Kidney epithelial cell (primary cell): ENCODE data around the gene SPAG16. TPM values are rescaled to one million over a fixed set of nuclear protein-coding genes. Genes with fewer than 3 reads are reported as not detected.

Experiments used
- DNase-seq: peaks from one replicate; pipeline ENCODE4 v3.0.0-alpha.2; 2010; ENCODE audit warnings: low read depth
- H3K27me3 ChIP-seq: 2 replicates; pipeline ENCODE4 v1.6.0; 2011; ENCODE audit warnings: low read length; ENCODE audit not compliant: control insufficient read depth, insufficient read depth
- H3K36me3 ChIP-seq: 2 replicates; pipeline ENCODE4 v1.5.1; 2011; ENCODE audit warnings: low read length; ENCODE audit not compliant: control insufficient read depth, insufficient read depth
- H3K4me3 ChIP-seq: 2 replicates; pipeline ENCODE4 v1.5.1; 2011; ENCODE audit warnings: low read depth, mild to moderate bottlenecking, control low read depth, low read length
- CTCF ChIP-seq: IDR thresholded peaks from 2 replicates; pipeline ENCODE4 v1.5.1; 2011; ENCODE audit warnings: mild to moderate bottlenecking, moderate library complexity, low read length, control low read depth, inconsistent platforms; ENCODE audit not compliant: insufficient read depth, poor library complexity, severe bottlenecking
- total RNA-seq: library from RNA; depleted of rRNA; stranded (reverse); fragments of >200 nt; gene quantifications from 2 replicates; pipeline ENCODE4 v1.2.3, GENCODE V29; 2015

The SPAG16 gene
- total RNA-seq, 1 donor from 2014 or later, result 16.1 TPM

- no peaks in the 10 kb centered on the region for H3K27me3 ChIP-seq
- H3K4me3 ChIP-seq, result no peak overlapping the region
- no peak for DNase-seq
- no peaks in the 10 kb centered on the region for H3K36me3 ChIP-seq
- no peak for TF ChIP-seq CTCF
Measured at GRCh38 chr2:214380681-214381080, 1096.4 kb downstream of the SPAG16 start.

GRCh38 chr2:214382229-214382628 lies 1098.0 kb downstream of the SPAG16 start:
- Histone ChIP-seq H3K36me3 (no peaks in the 10 kb centered on the region), H3K4me3 (no peak overlapping the region), H3K27me3 (no peaks in the 10 kb centered on the region)
- no peak for DNase-seq
- no peak for TF ChIP-seq CTCF

- Histone ChIP-seq H3K36me3 (no peaks in the 10 kb centered on the region), H3K27me3 (no peaks in the 10 kb centered on the region), H3K4me3 (no peak overlapping the region)
- no peak for DNase-seq
- TF ChIP-seq CTCF, result no peak
Measured at GRCh38 chr2:214386720-214387119, 1102.5 kb downstream of the SPAG16 start.

- no peak for DNase-seq
Measured at GRCh38 chr2:214389334-214389733, 1105.1 kb downstream of the SPAG16 start.

GRCh38 chr2:214393796-214394195 lies 1109.5 kb downstream of the SPAG16 start:
- no peak for DNase-seq
- no peak for TF ChIP-seq CTCF
- Histone ChIP-seq H3K36me3 (no peaks in the 10 kb centered on the region), H3K4me3 (no peak overlapping the region), H3K27me3 (no peaks in the 10 kb centered on the region)

More at GRCh38 chr2:214389334-214389733, 1105.1 kb downstream of the SPAG16 start:
- Histone ChIP-seq H3K36me3 (no peaks in the 10 kb centered on the region), H3K27me3 (no peaks in the 10 kb centered on the region), H3K4me3 (no peak overlapping the region)
- no peak for TF ChIP-seq CTCF

- no peak for DNase-seq
- no peak for TF ChIP-seq CTCF
Measured at GRCh38 chr2:214395040-214395439, 1110.8 kb downstream of the SPAG16 start.

More at GRCh38 chr2:214395040-214395439, 1110.8 kb downstream of the SPAG16 start:
- Histone ChIP-seq H3K4me3 (no peak overlapping the region), H3K36me3 (no peaks in the 10 kb centered on the region), H3K27me3 (no peaks in the 10 kb centered on the region)
